Measurements from ENCODE around the gene LMAN1L. TPM values are rescaled to one million over a fixed set of nuclear protein-coding genes. Genes with fewer than 3 reads are reported as not detected.

The LMAN1L gene
- total RNA-seq, 4 donors from 2014 or later = 0.42 TPM; not detected in 3

GRCh38 chr15:74815121-74815934 lies 2.7 kb downstream of the LMAN1L start:
- Histone ChIP-seq H3K27ac (no peak overlapping the region), H3K4me1 (no peaks in the 10 kb centered on the region), H3K27me3 (peaks cover 0 to 16% of the 10 kb centered on the region in 2 donors), H3K36me3 (no peaks in the 10 kb centered on the region), H3K4me3 (no peak overlapping the region), H3K9me3 (no peaks in the 10 kb centered on the region)
- TF ChIP-seq EP300 (IDR thresholded peaks at IDR 0.05) (no peak), CTCF (IDR thresholded peaks at IDR 0.05) (no peak), POLR2A (IDR thresholded peaks at IDR 0.05) (no peak)
- WGBS, 2 donors = 75 to 76% methylated on average over 10 of the region's 10 CpGs
- no peak for DNase-seq (ENCODE audit: low spot score in 2 of 2)

- TF ChIP-seq CTCF (IDR thresholded peaks at IDR 0.05) (no peak), EP300 (IDR thresholded peaks at IDR 0.05) (no peak), POLR2A (IDR thresholded peaks at IDR 0.05) (no peak)
- H3K27me3 ChIP-seq = peaks cover 0 to 16% of the 10 kb centered on the region in 2 donors
- no peaks in the 10 kb centered on the region for H3K4me1 ChIP-seq
- no peak overlapping the region for H3K27ac ChIP-seq
- H3K36me3 ChIP-seq = no peaks in the 10 kb centered on the region
- DNase-seq (ENCODE audit: low spot score in 2 of 2) = no peak
- H3K9me3 ChIP-seq = no peaks in the 10 kb centered on the region
- H3K4me3 ChIP-seq = no peak overlapping the region
- 83 to 85% methylated on average over 15 of the region's 15 CpGs for WGBS, 2 donors
Measured at GRCh38 chr15:74815961-74816360, 3.3 kb downstream of the LMAN1L start.

GRCh38 chr15:74816624-74817369 lies 4.2 kb downstream of the LMAN1L start:
- no peak overlapping the region for H3K27ac ChIP-seq
- no peaks in the 10 kb centered on the region for H3K9me3 ChIP-seq
- H3K27me3 ChIP-seq = peaks cover 0 to 16% of the 10 kb centered on the region in 2 donors
- no peaks in the 10 kb centered on the region for H3K4me1 ChIP-seq
- no peaks in the 10 kb centered on the region for H3K36me3 ChIP-seq
- DNase-seq (ENCODE audit: low spot score in 2 of 2) = no peak
- TF ChIP-seq POLR2A (IDR thresholded peaks at IDR 0.05) = no peak
- no peak for TF ChIP-seq CTCF (IDR thresholded peaks at IDR 0.05)
- TF ChIP-seq EP300 (IDR thresholded peaks at IDR 0.05) = no peak
- H3K4me3 ChIP-seq = no peak overlapping the region
- WGBS, 2 donors = 38 to 46% methylated on average over 19 of the region's 19 CpGs

DNA sequence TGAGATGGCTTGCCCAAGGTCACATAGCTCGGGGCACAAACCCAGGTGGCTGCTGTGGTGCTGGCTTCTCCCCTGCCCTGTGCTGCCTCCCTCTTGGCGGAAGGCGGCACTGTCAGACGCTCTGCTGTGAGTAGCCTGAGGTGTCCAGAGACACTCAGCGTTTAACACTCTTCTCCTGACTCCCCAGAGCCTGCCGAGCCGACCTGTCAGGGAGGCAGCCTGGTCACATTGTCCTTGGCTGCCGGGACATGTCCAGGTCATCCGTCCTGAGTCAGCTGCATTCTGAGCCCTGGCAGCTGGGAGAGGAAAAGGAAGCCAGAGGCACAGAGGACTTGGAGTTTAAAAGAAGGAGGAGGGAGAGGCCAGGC lies 4.7 kb downstream of the LMAN1L start:
- no peaks in the 10 kb centered on the region for H3K4me1 ChIP-seq
- no peak for DNase-seq (ENCODE audit: low spot score in 2 of 2)
- H3K4me3 ChIP-seq = no peak overlapping the region
- no peak overlapping the region for H3K27ac ChIP-seq
- 12 to 26% methylated on average over 9 of the region's 9 CpGs for WGBS, 2 donors
- TF ChIP-seq POLR2A (IDR thresholded peaks at IDR 0.05) (no peak), CTCF (IDR thresholded peaks at IDR 0.05) (no peak), EP300 (IDR thresholded peaks at IDR 0.05) (no peak)
- no peaks in the 10 kb centered on the region for H3K36me3 ChIP-seq
- H3K9me3 ChIP-seq = no peaks in the 10 kb centered on the region
- peaks cover 0 to 16% of the 10 kb centered on the region in 2 donors for H3K27me3 ChIP-seq

DNA sequence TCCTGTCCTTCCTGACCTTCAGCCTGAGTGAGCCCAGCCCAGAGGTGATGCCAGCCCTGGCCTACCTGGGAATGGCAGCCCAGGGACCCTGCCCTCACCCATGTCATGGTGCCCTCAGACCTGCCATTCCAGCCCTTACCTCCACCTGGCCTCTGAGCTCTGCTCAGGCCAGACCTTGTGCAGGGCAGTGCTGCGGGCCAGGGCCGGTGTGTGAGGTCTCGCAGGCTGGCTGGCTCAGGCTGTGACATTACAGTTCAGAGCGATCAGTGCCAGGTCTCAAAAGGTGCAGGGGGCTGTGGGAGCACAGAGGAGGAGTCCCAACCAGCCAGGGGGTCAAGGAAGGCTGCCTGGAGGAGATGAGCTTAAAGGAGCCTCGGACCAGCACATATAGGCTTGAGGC lies 7.4 kb downstream of the LMAN1L start:
- peaks cover 0 to 16% of the 10 kb centered on the region in 2 donors for H3K27me3 ChIP-seq
- no peaks in the 10 kb centered on the region for H3K9me3 ChIP-seq
- H3K4me1 ChIP-seq = no peaks in the 10 kb centered on the region
- 84 to 87% methylated on average over 5 of the region's 5 CpGs for WGBS, 2 donors
- no peaks in the 10 kb centered on the region for H3K36me3 ChIP-seq
- no peak overlapping the region for H3K4me3 ChIP-seq
- no peak for DNase-seq (ENCODE audit: low spot score in 2 of 2)
- H3K27ac ChIP-seq = no peak overlapping the region
- TF ChIP-seq POLR2A (IDR thresholded peaks at IDR 0.05) (no peak), EP300 (IDR thresholded peaks at IDR 0.05) (no peak), CTCF (IDR thresholded peaks at IDR 0.05) (no peak)

Measured in tibial nerve (tissue), 4 donors.